Measurements from ENCODE around the gene FNBP1. TPM values are rescaled to one million over a fixed set of nuclear protein-coding genes. Genes with fewer than 3 reads are reported as not detected.
A peak's percentile ranks its signal among the peaks of the same experiment; 100 is the strongest.

Gene FNBP1
- total RNA-seq, 1 donor from 2014 or later, result 63.5 TPM

DNA sequence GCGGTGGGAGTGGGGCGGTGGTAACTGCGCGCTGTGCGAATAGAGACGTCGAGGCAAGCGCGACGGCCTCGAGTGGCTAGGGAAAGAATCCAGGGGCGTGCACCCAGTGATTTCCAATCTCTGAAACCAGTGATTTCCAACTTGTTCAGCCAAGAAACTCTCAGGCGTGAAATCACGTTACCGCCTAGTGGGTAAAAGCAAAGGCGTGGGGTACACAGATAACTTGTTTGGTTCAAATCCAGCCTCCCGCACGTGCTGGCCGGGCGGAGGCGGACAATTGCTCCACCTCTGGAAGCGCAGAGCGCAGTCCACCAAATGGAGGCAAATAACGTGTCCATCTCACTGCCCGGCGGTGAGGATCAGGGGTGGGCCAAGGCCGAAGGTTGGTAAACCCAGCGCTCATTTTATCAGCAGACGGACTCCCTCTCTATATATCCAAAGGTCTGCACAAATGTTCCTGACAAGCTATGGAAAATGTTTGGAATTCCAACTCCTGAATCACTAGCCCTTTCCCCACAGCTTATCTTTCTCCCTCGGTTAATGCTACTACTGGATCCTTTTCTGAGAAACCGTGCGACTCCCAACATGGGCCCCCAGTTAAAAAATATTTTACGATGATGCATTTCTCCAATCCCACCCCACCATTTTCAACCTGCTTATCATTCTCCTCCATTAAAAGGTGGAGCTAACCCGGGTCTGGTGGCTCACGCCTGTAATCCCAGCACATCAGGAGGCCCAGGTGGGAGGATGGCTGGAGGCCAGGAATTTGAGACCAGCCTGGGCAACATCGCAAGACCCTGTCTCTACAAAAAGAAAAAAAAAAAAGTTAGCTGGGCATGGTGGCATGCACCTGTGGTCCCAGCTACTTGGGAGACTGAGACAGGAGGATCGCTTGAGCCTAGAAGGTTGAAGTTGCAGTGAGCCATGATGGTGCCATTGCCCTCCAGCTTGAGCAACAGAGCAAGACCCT, 950 bp upstream of the FNBP1 start:
- peaks cover 27% of the 10 kb centered on the region for H3K79me2 ChIP-seq (ENCODE audit: insufficient read depth, low read length)
- no peaks in the 10 kb centered on the region for H3K27me3 Mint-ChIP-seq (ENCODE audit: low read depth, unreplicated experiment)
- H3K9me3 Mint-ChIP-seq (ENCODE audit: unreplicated experiment), result no peaks in the 10 kb centered on the region
- no peaks in the 10 kb centered on the region for H3K27me3 ChIP-seq (ENCODE audit: insufficient read depth, low read length)
- peak overlapping the region; percentile 10 for H3K27ac ChIP-seq (ENCODE audit: low read depth, low read length)
- H3K4me2 ChIP-seq (ENCODE audit: low read length), result peak overlapping the region; percentile 100
- FAIRE-seq (no peak), DNase-seq (ENCODE audit: low read depth) (peak; percentile 75)
- peaks cover 12% of the 10 kb centered on the region for H3K4me1 ChIP-seq (ENCODE audit: insufficient read depth, low read length)
- peak overlapping the region; percentile 71 for H3K9ac ChIP-seq (ENCODE audit: low read length)
- peak overlapping the region; percentile 60 for H3K4me3 ChIP-seq (ENCODE audit: insufficient read depth, low read depth, low read length)
- peak overlapping the region; percentile 89 for H3K4me3 Mint-ChIP-seq (ENCODE audit: unreplicated experiment)
- no peaks in the 10 kb centered on the region for H3K9me3 ChIP-seq (ENCODE audit: insufficient read depth, low read depth, low read length)
- H4K20me1 ChIP-seq (ENCODE audit: insufficient read depth, low read length), result peaks cover 29% of the 10 kb centered on the region
- H3K36me3 ChIP-seq (ENCODE audit: insufficient read depth, low read length), result no peaks in the 10 kb centered on the region
- H3K4me1 Mint-ChIP-seq (ENCODE audit: low read depth, unreplicated experiment), result peaks cover 19% of the 10 kb centered on the region
- no peaks in the 10 kb centered on the region for H3K36me3 Mint-ChIP-seq (ENCODE audit: low read depth, unreplicated experiment)
- peak overlapping the region; percentile 9 for H3K27ac Mint-ChIP-seq (ENCODE audit: unreplicated experiment)
- TF ChIP-seq, protein P1, sequence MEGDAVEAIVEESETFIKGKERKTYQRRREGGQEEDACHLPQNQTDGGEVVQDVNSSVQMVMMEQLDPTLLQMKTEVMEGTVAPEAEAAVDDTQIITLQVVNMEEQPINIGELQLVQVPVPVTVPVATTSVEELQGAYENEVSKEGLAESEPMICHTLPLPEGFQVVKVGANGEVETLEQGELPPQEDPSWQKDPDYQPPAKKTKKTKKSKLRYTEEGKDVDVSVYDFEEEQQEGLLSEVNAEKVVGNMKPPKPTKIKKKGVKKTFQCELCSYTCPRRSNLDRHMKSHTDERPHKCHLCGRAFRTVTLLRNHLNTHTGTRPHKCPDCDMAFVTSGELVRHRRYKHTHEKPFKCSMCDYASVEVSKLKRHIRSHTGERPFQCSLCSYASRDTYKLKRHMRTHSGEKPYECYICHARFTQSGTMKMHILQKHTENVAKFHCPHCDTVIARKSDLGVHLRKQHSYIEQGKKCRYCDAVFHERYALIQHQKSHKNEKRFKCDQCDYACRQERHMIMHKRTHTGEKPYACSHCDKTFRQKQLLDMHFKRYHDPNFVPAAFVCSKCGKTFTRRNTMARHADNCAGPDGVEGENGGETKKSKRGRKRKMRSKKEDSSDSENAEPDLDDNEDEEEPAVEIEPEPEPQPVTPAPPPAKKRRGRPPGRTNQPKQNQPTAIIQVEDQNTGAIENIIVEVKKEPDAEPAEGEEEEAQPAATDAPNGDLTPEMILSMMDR (IDR thresholded peaks at IDR 0.05; ENCODE audit: insufficient read depth, low read depth, low read length), result no peak
- TF ChIP-seq EZH2 (IDR thresholded peaks at IDR 0.05; ENCODE audit: insufficient read depth, low read length), result no peak
- peak overlapping the region; percentile 80 for H2AFZ ChIP-seq (ENCODE audit: low read depth, low read length)

DNA sequence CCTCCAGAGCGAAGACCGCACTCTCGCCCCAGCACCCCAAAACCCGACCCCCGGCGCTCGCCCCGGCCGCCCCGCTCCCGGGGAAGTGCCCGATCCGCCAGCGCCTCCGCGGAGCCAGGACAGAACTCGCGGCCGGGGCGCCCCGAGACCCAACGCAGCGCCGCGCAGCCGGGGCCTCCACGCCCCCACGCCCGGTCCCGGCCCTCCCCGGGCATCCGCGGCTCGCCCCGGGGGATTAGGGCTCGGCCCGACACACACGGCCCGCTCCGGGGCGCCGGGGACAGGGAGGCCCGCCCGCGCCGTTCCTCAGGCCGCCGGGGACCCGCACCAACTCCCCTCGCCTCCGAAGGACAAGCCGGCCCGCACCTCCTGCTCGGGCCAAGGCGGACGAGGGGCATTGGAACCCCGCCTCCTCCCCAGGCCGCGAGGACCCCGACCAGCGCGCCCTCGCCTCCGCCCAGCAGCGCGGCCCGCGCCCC, 544 bp downstream of the FNBP1 start:
- no peaks in the 10 kb centered on the region for H3K36me3 ChIP-seq (ENCODE audit: insufficient read depth, low read length)
- TF ChIP-seq, protein P1 (IDR thresholded peaks at IDR 0.05; ENCODE audit: insufficient read depth, low read depth, low read length), result no peak
- TF ChIP-seq EZH2 (IDR thresholded peaks at IDR 0.05; ENCODE audit: insufficient read depth, low read length), result no peak
- peak overlapping the region; percentile 100 for H3K4me2 ChIP-seq (ENCODE audit: low read length)
- H3K27ac ChIP-seq (ENCODE audit: low read depth, low read length), result peak overlapping the region; percentile 30
- no peaks in the 10 kb centered on the region for H3K9me3 ChIP-seq (ENCODE audit: insufficient read depth, low read depth, low read length)
- H3K4me1 Mint-ChIP-seq (ENCODE audit: low read depth, unreplicated experiment), result peaks cover 19% of the 10 kb centered on the region
- H3K27me3 Mint-ChIP-seq (ENCODE audit: low read depth, unreplicated experiment), result no peaks in the 10 kb centered on the region
- H3K4me3 Mint-ChIP-seq (ENCODE audit: unreplicated experiment), result peak overlapping the region; percentile 98
- no peaks in the 10 kb centered on the region for H3K9me3 Mint-ChIP-seq (ENCODE audit: unreplicated experiment)
- H3K4me3 ChIP-seq (ENCODE audit: insufficient read depth, low read depth, low read length), result peak overlapping the region; percentile 66
- peaks cover 12% of the 10 kb centered on the region for H3K4me1 ChIP-seq (ENCODE audit: insufficient read depth, low read length)
- FAIRE-seq (no peak), DNase-seq (ENCODE audit: low read depth) (no peak)
- H2AFZ ChIP-seq (ENCODE audit: low read depth, low read length), result peak overlapping the region; percentile 83
- peak overlapping the region; percentile 92 for H3K27ac Mint-ChIP-seq (ENCODE audit: unreplicated experiment)
- H3K9ac ChIP-seq (ENCODE audit: low read length), result peak overlapping the region; percentile 87
- no peaks in the 10 kb centered on the region for H3K36me3 Mint-ChIP-seq (ENCODE audit: low read depth, unreplicated experiment)
- H4K20me1 ChIP-seq (ENCODE audit: insufficient read depth, low read length), result peaks cover 38% of the 10 kb centered on the region
- H3K79me2 ChIP-seq (ENCODE audit: insufficient read depth, low read length), result peaks cover 34% of the 10 kb centered on the region
- H3K27me3 ChIP-seq (ENCODE audit: insufficient read depth, low read length), result no peaks in the 10 kb centered on the region
